ENCODE data around the gene ANKMY1.

DNA sequence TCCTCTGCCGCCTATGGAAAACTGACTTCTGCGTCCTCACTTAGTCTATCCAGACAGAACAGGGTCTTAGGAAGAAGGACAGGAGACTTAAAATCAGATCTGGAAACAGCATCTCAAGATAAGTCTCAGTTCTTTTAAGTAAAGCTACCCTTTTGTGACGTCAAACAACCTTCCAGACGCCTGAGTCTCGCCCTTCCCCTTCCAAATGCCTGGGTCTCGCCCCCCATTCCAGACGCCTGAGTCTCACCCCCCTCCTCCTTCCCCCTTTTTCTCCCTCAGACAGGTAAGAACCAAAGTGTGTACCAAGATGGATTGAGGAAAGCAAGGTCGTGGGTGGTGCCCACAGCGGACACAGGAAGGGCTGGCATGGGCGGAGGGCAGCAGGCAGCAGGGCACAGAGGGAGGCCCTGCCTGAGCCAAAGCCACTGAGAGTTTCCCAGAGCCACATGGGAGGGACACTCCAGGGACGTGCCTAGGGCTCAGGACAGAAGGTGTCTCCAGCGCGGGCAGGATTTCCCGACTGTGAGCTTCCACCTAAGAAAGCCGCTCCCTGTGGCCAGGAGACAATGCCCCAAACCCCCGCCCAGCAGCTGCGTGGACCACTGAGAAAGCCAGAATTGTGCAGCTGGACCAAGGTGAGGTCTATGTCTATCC, 51.3 kb downstream of the ANKMY1 start:
- TF ChIP-seq, protein P1, sequence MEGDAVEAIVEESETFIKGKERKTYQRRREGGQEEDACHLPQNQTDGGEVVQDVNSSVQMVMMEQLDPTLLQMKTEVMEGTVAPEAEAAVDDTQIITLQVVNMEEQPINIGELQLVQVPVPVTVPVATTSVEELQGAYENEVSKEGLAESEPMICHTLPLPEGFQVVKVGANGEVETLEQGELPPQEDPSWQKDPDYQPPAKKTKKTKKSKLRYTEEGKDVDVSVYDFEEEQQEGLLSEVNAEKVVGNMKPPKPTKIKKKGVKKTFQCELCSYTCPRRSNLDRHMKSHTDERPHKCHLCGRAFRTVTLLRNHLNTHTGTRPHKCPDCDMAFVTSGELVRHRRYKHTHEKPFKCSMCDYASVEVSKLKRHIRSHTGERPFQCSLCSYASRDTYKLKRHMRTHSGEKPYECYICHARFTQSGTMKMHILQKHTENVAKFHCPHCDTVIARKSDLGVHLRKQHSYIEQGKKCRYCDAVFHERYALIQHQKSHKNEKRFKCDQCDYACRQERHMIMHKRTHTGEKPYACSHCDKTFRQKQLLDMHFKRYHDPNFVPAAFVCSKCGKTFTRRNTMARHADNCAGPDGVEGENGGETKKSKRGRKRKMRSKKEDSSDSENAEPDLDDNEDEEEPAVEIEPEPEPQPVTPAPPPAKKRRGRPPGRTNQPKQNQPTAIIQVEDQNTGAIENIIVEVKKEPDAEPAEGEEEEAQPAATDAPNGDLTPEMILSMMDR (IDR thresholded peaks at IDR 0.05; ENCODE audit: low read depth, low read length): no peak
- no peak for TF ChIP-seq MYC (IDR thresholded peaks at IDR 0.05; ENCODE audit: low read depth, low read length)

All from NB4 (cell line).